GM18907 (cell line): ENCODE measurements around the gene USP17L26.
"Not testable (repeated sequence)": the region's sequence is repeated elsewhere in the genome, so short reads cannot be mapped to it uniquely, and the experiment has no call there.

Source experiments
- ATAC-seq: cut with Tn5 transposase; IDR thresholded peaks from one replicate; pipeline ENCODE4 v1.9.1; 2021; ENCODE audit warnings: mild to moderate bottlenecking, moderate library complexity; ENCODE audit not compliant: unreplicated experiment

The USP17L26 gene

GRCh38 chr4:9334358-9334757 lies at the start of gene USP17L26:
Gene USP17L26, plus strand, starts transcription at chr4:9334658. Its CDS starts 0 bp downstream, at chr4:9334658.
- not testable (repeated sequence) for ATAC-seq

- not testable (repeated sequence) for ATAC-seq
These were observed 10.3 kb upstream of the USP17L26 start for GRCh38 chr4:9324191-9324590.

- not testable (repeated sequence) for ATAC-seq
These were observed 9.6 kb upstream of the USP17L26 start, which contains the start of gene USP17L24 for GRCh38 chr4:9324865-9325264. Gene USP17L24, plus strand, starts transcription at chr4:9325165. Its CDS starts 0 bp downstream, at chr4:9325165.

- not testable (repeated sequence) for ATAC-seq
These were observed 4.8 kb upstream of the USP17L26 start, which contains the start of gene USP17L25 for GRCh38 chr4:9329611-9330010. Gene USP17L25, plus strand, starts transcription at chr4:9329911. Its CDS starts 0 bp downstream, at chr4:9329911.

GRCh38 chr4:9339103-9339502 lies 4.6 kb downstream of the USP17L26 start, which contains the start of gene USP17L5:
Gene USP17L5, plus strand, starts transcription at chr4:9339403. Its CDS starts 0 bp downstream, at chr4:9339403.
- ATAC-seq = not testable (repeated sequence)

- ATAC-seq = not testable (repeated sequence)
These were observed 9.4 kb downstream of the USP17L26 start, which contains the start of gene USP17L27 for GRCh38 chr4:9343848-9344247. Gene USP17L27, plus strand, starts transcription at chr4:9344148. Its CDS starts 0 bp downstream, at chr4:9344148.

GRCh38 chr4:9348593-9348992 lies 14.1 kb downstream of the USP17L26 start, which contains the start of gene USP17L28:
Gene USP17L28, plus strand, starts transcription at chr4:9348893. Its CDS starts 0 bp downstream, at chr4:9348893.
- not testable (repeated sequence) for ATAC-seq

GRCh38 chr4:9350866-9351265 lies 16.4 kb downstream of the USP17L26 start:
- ATAC-seq = not testable (repeated sequence)

GRCh38 chr4:9353338-9353737 lies 18.9 kb downstream of the USP17L26 start, which contains the start of gene USP17L29:
Gene USP17L29, plus strand, starts transcription at chr4:9353638. Its CDS starts 0 bp downstream, at chr4:9353638.
- ATAC-seq = not testable (repeated sequence)

- not testable (repeated sequence) for ATAC-seq
These were observed 28.4 kb downstream of the USP17L26 start, which contains the start of gene USP17L30 for GRCh38 chr4:9362829-9363228. Gene USP17L30, plus strand, starts transcription at chr4:9363129. Its CDS starts 0 bp downstream, at chr4:9363129.

- ATAC-seq = not testable (repeated sequence)
These were observed 45.4 kb downstream of the USP17L26 start for GRCh38 chr4:9379881-9380280.

GRCh38 chr4:9381012-9381534 lies 46.6 kb downstream of the USP17L26 start:
- not testable (repeated sequence) for ATAC-seq

GRCh38 chr4:9384126-9384525 lies 49.7 kb downstream of the USP17L26 start:
- no peak for ATAC-seq
